Right cardiac atrium (tissue), 5 donors: ENCODE results near the gene MANBA. TPM values are rescaled to one million over a fixed set of nuclear protein-coding genes. Genes with fewer than 3 reads are reported as not detected.

Source experiments
- ATAC-seq, 2 donors: fragments of 200-7000 bp; cut with Tn5 transposase; one replicate each; pipeline versions ENCODE4 v1.8.0 to v1.9.1; 2020; ENCODE audit warnings: moderate library complexity in 2 of 2, mild to moderate bottlenecking in 1 of 2
- DNase-seq, 3 donors: peaks; one replicate each; pipeline ENCODE4 v3.0.0-alpha.2; 2020
- H3K27ac ChIP-seq: one replicate; pipeline ENCODE4 v1.5.1; 2013; ENCODE audit warnings: mild to moderate bottlenecking, low read length, control low read depth, moderate library complexity
- H3K27me3 ChIP-seq: one replicate; pipeline ENCODE4 v1.6.1; 2013; ENCODE audit not compliant: control insufficient read depth, insufficient read depth
- H3K4me1 ChIP-seq: one replicate; pipeline ENCODE4 v1.6.1; 2013; ENCODE audit warnings: low read length; ENCODE audit not compliant: control insufficient read depth, insufficient read depth
- H3K4me3 ChIP-seq: one replicate; pipeline ENCODE4 v1.5.1; 2013; ENCODE audit warnings: low read length, control low read depth
- H3K9me3 ChIP-seq: one replicate; pipeline ENCODE4 v1.6.1; 2013; ENCODE audit warnings: low read length; ENCODE audit not compliant: control insufficient read depth
- WGBS: extraction: QIAGEN DNeasy Blood & Tissue Kit; methylation state at CpG from one replicate; pipeline ENCODE4 v1.1.7; 2013; 5-methylcytosine and 5-hydroxymethylcytosine counted together
- intact Hi-C, 4 donors: fragments of 100-400 bp; cut with DNase I; formaldehyde crosslinking; loops; one replicate each; pipeline versions ENCODE4 v1.11.0 to v1.14.0; 2022 to 2023
- polyA plus RNA-seq: library from polyadenylated mRNA; stranded (reverse); fragments of 200-250 nt; gene quantifications from one replicate; pipeline ENCODE4 v1.2.3, GENCODE V29; 2013
- total RNA-seq, 4 donors: library from RNA; stranded (reverse); fragmentation: NEBNext Ultra II Directional; extraction: Animal tissue kit (Norgen Biotek cat#: 25700); gene quantifications; one replicate each; pipeline ENCODE4 v1.2.1, GENCODE V29; 2021
- donor health status: healthy with polysubstance abuse.
- donor health status: DM: no; HTN: yes; CAD: no.
- donor health status: DM: no; HTN: no; CAD: no.
- donor health status: DM: no; HTN: yes; CAD: no; lungs with severe emphysema.
- donor health status: DM: yes; HTN: yes; CAD: no.

Gene MANBA
- total and polyA plus RNA-seq, 5 donors, result 9.0 to 36.5 (median 31.2) TPM

DNA sequence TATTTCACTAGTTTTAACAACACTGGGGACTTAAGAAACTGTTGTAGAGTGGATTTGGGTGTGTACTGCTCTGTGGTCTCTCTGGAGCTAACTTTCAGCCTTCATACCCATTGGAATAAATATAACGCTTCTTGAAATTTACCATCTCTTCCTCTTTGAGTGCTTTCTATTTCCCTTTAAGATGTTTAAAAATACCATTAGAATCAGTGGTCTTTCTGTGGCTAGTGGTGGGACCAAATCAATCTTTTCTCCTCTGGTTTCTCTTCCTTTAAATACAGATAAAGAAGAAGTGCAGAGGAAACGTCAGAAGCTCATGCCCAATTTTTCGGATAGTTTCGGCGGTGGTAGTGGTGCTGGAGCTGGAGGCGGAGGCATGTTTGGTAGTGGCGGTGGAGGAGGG lies 167.6 kb downstream of the MANBA start:
- H3K27me3 ChIP-seq, result no peaks in the 10 kb centered on the region
- DNase-seq (no peak), ATAC-seq (no peak)
- H3K9me3 ChIP-seq, result no peaks in the 10 kb centered on the region
- no peak overlapping the region for H3K27ac ChIP-seq
- WGBS, result 89% methylated on average over 7 of the region's 7 CpGs
- H3K4me1 ChIP-seq, result no peaks in the 10 kb centered on the region
- H3K4me3 ChIP-seq, result no peak overlapping the region
- intact Hi-C loops, result no loop called here

DNA sequence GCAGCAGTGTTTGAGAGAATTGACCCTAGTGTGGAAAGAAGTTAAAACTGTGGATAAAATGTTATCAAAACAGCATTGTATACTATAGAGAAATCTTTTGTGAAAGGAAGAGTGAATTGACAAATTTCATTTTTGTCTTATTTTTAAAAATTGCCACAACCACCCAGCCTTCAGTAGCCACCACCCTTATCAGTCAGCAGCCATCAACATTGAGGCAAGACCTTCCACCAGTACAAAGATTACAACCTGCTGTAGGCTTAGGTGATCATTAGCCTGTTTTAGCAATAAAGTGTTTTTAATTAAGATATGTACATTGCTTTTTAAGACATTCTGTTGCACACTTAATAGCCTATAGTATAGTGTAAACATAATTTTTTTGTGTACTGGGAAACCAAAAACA lies 168.5 kb downstream of the MANBA start:
- intact Hi-C loops, result no loop called here
- no peak overlapping the region for H3K27ac ChIP-seq
- DNase-seq (no peak), ATAC-seq (no peak)
- no peaks in the 10 kb centered on the region for H3K9me3 ChIP-seq
- H3K4me1 ChIP-seq, result no peaks in the 10 kb centered on the region
- H3K27me3 ChIP-seq, result no peaks in the 10 kb centered on the region
- H3K4me3 ChIP-seq, result no peak overlapping the region

GRCh38 chr4:102589743-102590142 lies 171.0 kb downstream of the MANBA start:
- no peak overlapping the region for H3K27ac ChIP-seq
- no peak for DNase-seq
- H3K9me3 ChIP-seq, result no peaks in the 10 kb centered on the region
- no peak overlapping the region for H3K4me3 ChIP-seq
- no peaks in the 10 kb centered on the region for H3K27me3 ChIP-seq
- intact Hi-C loops, result no loop called here
- no peak for ATAC-seq
- H3K4me1 ChIP-seq, result no peaks in the 10 kb centered on the region
- WGBS, result 57% methylated on average over 3 of the region's 3 CpGs

GRCh38 chr4:102586644-102587021 lies 174.1 kb downstream of the MANBA start:
- intact Hi-C loops, result no loop called here
- no peaks in the 10 kb centered on the region for H3K27me3 ChIP-seq
- ATAC-seq (no peak), DNase-seq (no peak)
- H3K27ac ChIP-seq, result no peak overlapping the region
- WGBS, result 76% methylated on average over 4 of the region's 4 CpGs
- no peaks in the 10 kb centered on the region for H3K9me3 ChIP-seq
- H3K4me3 ChIP-seq, result no peak overlapping the region
- H3K4me1 ChIP-seq, result no peaks in the 10 kb centered on the region

- 96% methylated on average over 4 of the region's 4 CpGs for WGBS
- Histone ChIP-seq H3K4me3 (no peak overlapping the region), H3K27me3 (no peaks in the 10 kb centered on the region), H3K9me3 (no peaks in the 10 kb centered on the region), H3K27ac (no peak overlapping the region), H3K4me1 (no peaks in the 10 kb centered on the region)
- ATAC-seq (no peak), DNase-seq (no peak)
- intact Hi-C loops, result no loop called here
These were observed 174.6 kb downstream of the MANBA start for GRCh38 chr4:102586002-102586643.

GRCh38 chr4:102585329-102585728 lies 175.4 kb downstream of the MANBA start:
- intact Hi-C loops, result no loop called here
- WGBS, result 96% methylated on average over 2 of the region's 2 CpGs

GRCh38 chr4:102584091-102584490 lies 176.7 kb downstream of the MANBA start:
- ATAC-seq (no peak), DNase-seq (no peak)
- no peak overlapping the region for H3K4me3 ChIP-seq
- intact Hi-C loops, result no loop called here
- 97% methylated on average over 1 of the region's 1 CpG for WGBS
- H3K27me3 ChIP-seq, result no peaks in the 10 kb centered on the region
- no peak overlapping the region for H3K27ac ChIP-seq
- no peaks in the 10 kb centered on the region for H3K9me3 ChIP-seq
- H3K4me1 ChIP-seq, result no peaks in the 10 kb centered on the region

More at GRCh38 chr4:102585329-102585728, 175.4 kb downstream of the MANBA start:
- no peak for DNase-seq
- H3K4me3 ChIP-seq, result no peak overlapping the region
- no peak overlapping the region for H3K27ac ChIP-seq
- no peaks in the 10 kb centered on the region for H3K4me1 ChIP-seq
- H3K27me3 ChIP-seq, result no peaks in the 10 kb centered on the region
- no peaks in the 10 kb centered on the region for H3K9me3 ChIP-seq
- no peak for ATAC-seq

Other genes with a start within 250 kb of the MANBA start
- gene UBE2D3, start 66.6 kb upstream of the MANBA start, total RNA-seq, result 100 to 1,000 TPM; 258 to 278 (median 259) TPM
- 157 TPM for gene UBE2D3, start 66.6 kb upstream of the MANBA start, polyA plus RNA-seq
- 10 to 100 TPM; 18.3 to 22.1 (median 20.5) TPM for gene CISD2, start 108.0 kb upstream of the MANBA start, total RNA-seq
- 20.1 TPM for gene CISD2, start 108.0 kb upstream of the MANBA start, polyA plus RNA-seq